ENCODE results near the gene CDCA5.

Gene CDCA5

GRCh38 chr11:65065851-65066250, 18.0 kb downstream of the CDCA5 start:
- TF ChIP-seq SUZ12 (IDR thresholded peaks at IDR 0.05; ENCODE audit: extremely low read depth, insufficient read depth, insufficient read length) (no peak), YY1 (IDR thresholded peaks at IDR 0.05; ENCODE audit: insufficient read depth, insufficient read length) (no peak), ZNF274 (IDR thresholded peaks at IDR 0.05; ENCODE audit: low read depth, low read length) (no peak)
- H3K9ac ChIP-seq (ENCODE audit: insufficient read length, low read depth): no peak overlapping the region
- no peak overlapping the region for H3K4me3 ChIP-seq (ENCODE audit: insufficient read length, low read depth)
- H3K4me1 ChIP-seq (ENCODE audit: insufficient read depth, insufficient read length): peaks cover 17% of the 10 kb centered on the region
- DNase-seq (ENCODE audit: low read depth, low spot score): no peak
- no peaks in the 10 kb centered on the region for H3K27me3 ChIP-seq (ENCODE audit: insufficient read depth, insufficient read length)
- H3K9me3 ChIP-seq (ENCODE audit: insufficient read depth, low read length): no peaks in the 10 kb centered on the region
- no peaks in the 10 kb centered on the region for H3K36me3 ChIP-seq (ENCODE audit: insufficient read depth, insufficient read length, low read length)

GRCh38 chr11:65064847-65065240, 19.0 kb downstream of the CDCA5 start:
- Histone ChIP-seq H3K9ac (ENCODE audit: insufficient read length, low read depth) (no peak overlapping the region), H3K4me1 (ENCODE audit: insufficient read depth, insufficient read length) (peaks cover 17% of the 10 kb centered on the region), H3K36me3 (ENCODE audit: insufficient read depth, insufficient read length, low read length) (no peaks in the 10 kb centered on the region), H3K4me3 (ENCODE audit: insufficient read length, low read depth) (no peak overlapping the region), H3K9me3 (ENCODE audit: insufficient read depth, low read length) (no peaks in the 10 kb centered on the region), H3K27me3 (ENCODE audit: insufficient read depth, insufficient read length) (no peaks in the 10 kb centered on the region)
- no peak for DNase-seq (ENCODE audit: low read depth, low spot score)
- TF ChIP-seq ZNF274 (IDR thresholded peaks at IDR 0.05; ENCODE audit: low read depth, low read length): no peak
- no peak for TF ChIP-seq YY1 (IDR thresholded peaks at IDR 0.05; ENCODE audit: insufficient read depth, insufficient read length)
- TF ChIP-seq SUZ12 (IDR thresholded peaks at IDR 0.05; ENCODE audit: extremely low read depth, insufficient read depth, insufficient read length): no peak

- DNase-seq (ENCODE audit: low read depth, low spot score): no peak
- TF ChIP-seq SUZ12 (IDR thresholded peaks at IDR 0.05; ENCODE audit: extremely low read depth, insufficient read depth, insufficient read length) (no peak), YY1 (IDR thresholded peaks at IDR 0.05; ENCODE audit: insufficient read depth, insufficient read length) (no peak), ZNF274 (IDR thresholded peaks at IDR 0.05; ENCODE audit: low read depth, low read length) (no peak)
- no peaks in the 10 kb centered on the region for H3K27me3 ChIP-seq (ENCODE audit: insufficient read depth, insufficient read length)
- no peaks in the 10 kb centered on the region for H3K9me3 ChIP-seq (ENCODE audit: insufficient read depth, low read length)
- H3K9ac ChIP-seq (ENCODE audit: insufficient read length, low read depth): no peak overlapping the region
- peaks cover 17% of the 10 kb centered on the region for H3K4me1 ChIP-seq (ENCODE audit: insufficient read depth, insufficient read length)
- no peaks in the 10 kb centered on the region for H3K36me3 ChIP-seq (ENCODE audit: insufficient read depth, insufficient read length, low read length)
- no peak overlapping the region for H3K4me3 ChIP-seq (ENCODE audit: insufficient read length, low read depth)
Observed at GRCh38 chr11:65063532-65063931, 20.3 kb downstream of the CDCA5 start.

GRCh38 chr11:65060913-65061408, 22.9 kb downstream of the CDCA5 start:
- no peak for DNase-seq (ENCODE audit: low read depth, low spot score)

GRCh38 chr11:65059959-65060824, 23.6 kb downstream of the CDCA5 start:
- Histone ChIP-seq H3K4me3 (ENCODE audit: insufficient read length, low read depth) (no peak overlapping the region), H3K27me3 (ENCODE audit: insufficient read depth, insufficient read length) (no peaks in the 10 kb centered on the region), H3K9me3 (ENCODE audit: insufficient read depth, low read length) (no peaks in the 10 kb centered on the region), H3K36me3 (ENCODE audit: insufficient read depth, insufficient read length, low read length) (no peaks in the 10 kb centered on the region), H3K9ac (ENCODE audit: insufficient read length, low read depth) (no peak overlapping the region), H3K4me1 (ENCODE audit: insufficient read depth, insufficient read length) (peaks cover 3% of the 10 kb centered on the region)
- DNase-seq (ENCODE audit: low read depth, low spot score): no peak
- no peak for TF ChIP-seq YY1 (IDR thresholded peaks at IDR 0.05; ENCODE audit: insufficient read depth, insufficient read length)
- no peak for TF ChIP-seq SUZ12 (IDR thresholded peaks at IDR 0.05; ENCODE audit: extremely low read depth, insufficient read depth, insufficient read length)
- no peak for TF ChIP-seq ZNF274 (IDR thresholded peaks at IDR 0.05; ENCODE audit: low read depth, low read length)

More at GRCh38 chr11:65060913-65061408, 22.9 kb downstream of the CDCA5 start:
- H3K4me3 ChIP-seq (ENCODE audit: insufficient read length, low read depth): no peak overlapping the region
- H3K36me3 ChIP-seq (ENCODE audit: insufficient read depth, insufficient read length, low read length): no peaks in the 10 kb centered on the region
- H3K27me3 ChIP-seq (ENCODE audit: insufficient read depth, insufficient read length): no peaks in the 10 kb centered on the region
- H3K4me1 ChIP-seq (ENCODE audit: insufficient read depth, insufficient read length): peaks cover 4% of the 10 kb centered on the region
- H3K9ac ChIP-seq (ENCODE audit: insufficient read length, low read depth): no peak overlapping the region
- TF ChIP-seq SUZ12 (IDR thresholded peaks at IDR 0.05; ENCODE audit: extremely low read depth, insufficient read depth, insufficient read length): no peak
- TF ChIP-seq ZNF274 (IDR thresholded peaks at IDR 0.05; ENCODE audit: low read depth, low read length): no peak
- no peak for TF ChIP-seq YY1 (IDR thresholded peaks at IDR 0.05; ENCODE audit: insufficient read depth, insufficient read length)
- H3K9me3 ChIP-seq (ENCODE audit: insufficient read depth, low read length): no peaks in the 10 kb centered on the region

GRCh38 chr11:65059523-65059922, 24.3 kb downstream of the CDCA5 start:
- Histone ChIP-seq H3K36me3 (ENCODE audit: insufficient read depth, insufficient read length, low read length) (no peaks in the 10 kb centered on the region), H3K9ac (ENCODE audit: insufficient read length, low read depth) (no peak overlapping the region), H3K4me1 (ENCODE audit: insufficient read depth, insufficient read length) (peaks cover 3% of the 10 kb centered on the region), H3K27me3 (ENCODE audit: insufficient read depth, insufficient read length) (no peaks in the 10 kb centered on the region), H3K9me3 (ENCODE audit: insufficient read depth, low read length) (no peaks in the 10 kb centered on the region), H3K4me3 (ENCODE audit: insufficient read length, low read depth) (no peak overlapping the region)
- DNase-seq (ENCODE audit: low read depth, low spot score): no peak
- TF ChIP-seq SUZ12 (IDR thresholded peaks at IDR 0.05; ENCODE audit: extremely low read depth, insufficient read depth, insufficient read length): no peak
- TF ChIP-seq YY1 (IDR thresholded peaks at IDR 0.05; ENCODE audit: insufficient read depth, insufficient read length): no peak
- no peak for TF ChIP-seq ZNF274 (IDR thresholded peaks at IDR 0.05; ENCODE audit: low read depth, low read length)

GRCh38 chr11:65058419-65059054, 25.3 kb downstream of the CDCA5 start, which contains the start of gene NAALADL1:
TSS of gene NAALADL1 (minus strand) at chr11:65058553. CDS start at chr11:65058521, 32 bp downstream.
- peaks cover 2% of the 10 kb centered on the region for H3K4me1 ChIP-seq (ENCODE audit: insufficient read depth, insufficient read length)
- no peaks in the 10 kb centered on the region for H3K9me3 ChIP-seq (ENCODE audit: insufficient read depth, low read length)
- no peak for TF ChIP-seq SUZ12 (IDR thresholded peaks at IDR 0.05; ENCODE audit: extremely low read depth, insufficient read depth, insufficient read length)
- no peak for TF ChIP-seq ZNF274 (IDR thresholded peaks at IDR 0.05; ENCODE audit: low read depth, low read length)
- TF ChIP-seq YY1 (IDR thresholded peaks at IDR 0.05; ENCODE audit: insufficient read depth, insufficient read length): no peak
- no peak for DNase-seq (ENCODE audit: low read depth, low spot score)
- no peaks in the 10 kb centered on the region for H3K27me3 ChIP-seq (ENCODE audit: insufficient read depth, insufficient read length)
- no peaks in the 10 kb centered on the region for H3K36me3 ChIP-seq (ENCODE audit: insufficient read depth, insufficient read length, low read length)
- H3K4me3 ChIP-seq (ENCODE audit: insufficient read length, low read depth): no peak within 1 kb of the TSS
- H3K9ac ChIP-seq (ENCODE audit: insufficient read length, low read depth): no peak within 1 kb of the TSS

Data from NT2/D1 (cell line).